Measurements from ENCODE around the gene MT1M.
A peak's percentile ranks its signal among the peaks of the same experiment; 100 is the strongest.
"Not testable (repeated sequence)": the region's sequence is repeated elsewhere in the genome, so short reads cannot be mapped to it uniquely, and the experiment has no call there.

The MT1M gene

DNA sequence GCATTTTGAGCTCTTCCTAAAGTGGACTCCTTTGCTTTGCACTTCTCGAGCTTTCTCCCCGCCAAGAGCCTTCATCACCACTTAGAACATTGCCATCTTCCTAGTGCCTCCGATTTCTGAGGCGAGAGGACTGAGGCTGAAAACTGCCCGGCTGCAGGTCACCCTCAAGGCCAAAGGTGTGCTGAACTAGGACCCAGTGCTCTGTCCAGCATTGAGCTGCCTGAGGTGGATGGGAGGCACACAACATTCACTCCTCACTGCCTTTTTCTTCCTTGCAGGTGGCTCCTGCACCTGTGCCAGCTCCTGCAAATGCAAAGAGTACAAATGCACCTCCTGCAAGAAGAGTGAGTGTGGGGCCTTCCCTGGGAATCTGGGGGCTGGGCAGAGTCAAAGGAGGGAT is 11.4 kb downstream of the MT1M start:
- no peak overlapping the region for H3K4me3 ChIP-seq (ENCODE audit: low read length)
- TF ChIP-seq ZNF274 (IDR thresholded peaks at IDR 0.05; ENCODE audit: low read depth, low read length), result no peak

DNA sequence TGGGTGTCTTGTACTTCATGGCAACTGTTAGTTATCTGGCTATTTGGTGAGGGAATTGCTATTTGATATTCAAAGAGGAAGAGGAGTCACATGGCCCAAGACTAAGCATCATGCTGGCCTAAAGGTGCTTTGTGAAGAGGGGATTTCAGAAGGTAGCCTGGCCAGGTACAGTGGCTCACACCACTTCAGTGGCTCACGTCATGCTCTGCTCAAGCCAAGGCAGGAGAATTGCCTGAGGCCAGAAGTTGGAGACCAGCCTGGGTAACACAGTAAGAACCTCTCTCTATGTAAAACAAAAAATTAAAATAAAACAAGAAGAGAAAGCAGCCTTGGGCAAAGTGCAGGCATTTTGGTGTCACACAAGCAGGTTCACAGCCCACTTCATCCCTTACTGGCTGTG is 12.9 kb downstream of the MT1M start:
- TF ChIP-seq ZNF274 (IDR thresholded peaks at IDR 0.05; ENCODE audit: low read depth, low read length), result no peak
- no peak overlapping the region for H3K4me3 ChIP-seq (ENCODE audit: low read length)

DNA sequence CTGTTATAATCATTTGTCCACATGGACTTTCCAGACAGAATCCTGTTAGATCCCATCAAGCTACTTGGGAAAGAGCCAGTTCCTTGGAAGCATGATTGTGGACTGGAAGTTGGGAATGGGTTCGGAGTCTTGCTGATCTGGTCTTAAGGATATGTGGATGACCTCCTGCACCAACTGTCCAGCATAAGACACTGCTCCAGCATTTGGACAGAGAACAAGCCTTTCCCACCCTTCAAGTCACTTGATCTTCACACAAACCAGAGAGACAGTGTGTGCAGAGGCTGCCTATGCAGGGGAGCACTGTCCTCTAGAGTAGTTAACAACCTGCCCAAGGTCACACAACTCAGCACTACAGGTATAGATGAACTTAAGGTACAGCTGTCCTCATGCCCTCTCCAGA is 13.4 kb downstream of the MT1M start:
- no peak for TF ChIP-seq ZNF274 (IDR thresholded peaks at IDR 0.05; ENCODE audit: low read depth, low read length)
- no peak overlapping the region for H3K4me3 ChIP-seq (ENCODE audit: low read length)

DNA sequence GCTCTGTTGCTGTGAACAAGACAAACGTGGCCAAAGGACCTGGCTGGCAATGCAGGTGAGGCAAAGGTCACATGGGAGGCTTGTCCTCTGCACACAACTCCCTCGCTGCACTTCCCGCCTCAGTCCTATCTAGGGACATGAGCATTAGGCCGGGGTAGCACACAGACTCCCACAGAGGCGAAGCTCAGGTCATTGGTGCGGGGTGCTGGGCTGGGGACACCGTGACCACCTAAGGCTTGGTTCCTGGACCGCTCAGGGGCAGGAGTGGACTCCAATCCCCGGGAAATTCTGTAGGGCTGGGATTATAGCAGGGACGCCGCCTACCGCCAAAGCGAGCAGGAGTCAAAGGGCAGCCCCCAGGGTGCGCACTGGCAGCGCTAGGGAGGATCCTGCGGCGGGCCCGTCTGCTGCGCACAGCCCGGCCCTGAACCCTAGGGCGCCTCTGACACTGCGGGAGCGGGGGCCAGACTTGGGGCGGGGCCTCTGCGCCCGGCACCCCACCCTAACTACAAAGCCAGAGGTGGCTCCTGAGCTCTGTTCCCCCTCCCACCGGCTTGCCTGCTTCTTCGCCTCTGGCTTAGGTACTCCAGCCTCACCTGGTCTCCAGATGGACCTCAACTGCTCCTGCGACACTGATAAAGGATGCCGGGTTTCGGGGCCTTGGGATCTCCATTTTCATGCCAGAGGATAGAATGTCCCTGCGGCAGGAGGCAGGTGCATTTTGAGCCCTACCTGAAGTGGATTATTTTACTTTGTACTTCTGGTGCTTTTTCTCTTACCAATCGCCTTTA is 15.4 kb downstream of the MT1M start:
- TF ChIP-seq ZNF274 (IDR thresholded peaks at IDR 0.05; ENCODE audit: low read depth, low read length), result no peak
- no peak overlapping the region for H3K4me3 ChIP-seq (ENCODE audit: low read length)

DNA sequence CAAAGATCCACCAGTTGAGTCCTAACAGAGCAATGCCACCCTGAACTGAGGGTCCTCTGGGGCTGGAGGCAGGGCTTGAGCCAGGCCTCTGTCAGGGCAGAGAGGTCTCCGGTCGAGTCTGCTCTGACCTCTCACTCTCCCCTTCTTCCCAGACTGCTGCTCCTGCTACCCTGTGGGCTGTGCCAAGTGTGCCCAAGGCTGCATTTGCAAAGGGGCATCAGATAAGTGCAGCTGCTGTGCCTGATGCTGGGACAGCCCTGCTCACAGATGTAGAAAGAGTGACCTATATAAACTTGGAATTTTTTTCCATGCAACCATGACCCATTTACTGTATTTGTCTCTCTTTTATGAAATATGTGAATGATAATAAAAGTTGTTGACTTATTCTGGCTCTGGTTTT is 16.8 kb downstream of the MT1M start:
- TF ChIP-seq ZNF274 (IDR thresholded peaks at IDR 0.05; ENCODE audit: low read depth, low read length), result no peak
- no peak overlapping the region for H3K4me3 ChIP-seq (ENCODE audit: low read length)

DNA sequence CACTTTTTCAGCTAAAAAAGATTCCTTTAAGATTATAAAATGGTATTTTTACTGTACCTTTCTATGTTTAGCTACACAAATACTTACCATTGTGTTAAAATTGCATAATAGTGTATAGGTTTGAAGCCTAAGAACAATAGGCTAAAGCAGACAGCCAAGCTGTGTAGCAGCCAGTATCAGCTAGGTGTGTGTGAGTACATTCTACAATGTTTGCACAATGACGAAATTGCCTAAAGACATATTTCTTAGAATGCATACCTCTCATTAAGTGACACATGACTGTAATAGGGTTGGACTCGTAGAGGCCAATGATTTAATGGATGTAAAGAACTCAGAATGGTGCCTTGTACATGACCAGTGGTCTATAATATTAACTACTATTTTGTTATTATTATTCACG is 17.4 kb downstream of the MT1M start:
- no peak for TF ChIP-seq ZNF274 (IDR thresholded peaks at IDR 0.05; ENCODE audit: low read depth, low read length)
- H3K4me3 ChIP-seq (ENCODE audit: low read length), result no peak overlapping the region

DNA sequence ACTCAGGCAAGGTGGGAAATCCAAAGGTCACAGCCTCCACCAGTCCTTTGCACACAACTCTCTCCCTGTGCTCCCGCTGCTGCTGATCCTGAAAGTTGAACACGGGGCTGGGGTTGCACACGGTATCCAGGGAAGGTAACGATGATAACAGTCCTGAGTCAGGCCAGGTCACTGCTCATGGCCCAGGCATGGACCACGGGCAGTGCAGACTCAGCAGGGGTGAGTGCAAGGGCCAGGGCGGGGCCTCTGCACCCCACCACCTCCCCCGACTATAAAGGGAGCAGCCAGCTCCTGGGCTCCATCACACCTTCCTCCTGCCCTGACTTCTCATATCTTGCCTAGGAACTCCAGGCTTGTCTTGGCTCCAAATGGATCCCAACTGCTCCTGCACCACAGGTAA is 19.1 kb downstream of the MT1M start, which contains the start of gene MT1B:
MT1B (plus strand) TSS at position 301 of the 400 bp plus-strand sequence; CDS start at position 369, 68 bp downstream.
- TF ChIP-seq ZNF274 (IDR thresholded peaks at IDR 0.05; ENCODE audit: low read depth, low read length), result no peak
- H3K4me3 ChIP-seq (ENCODE audit: low read length), result no peak within 1 kb of the TSS

DNA sequence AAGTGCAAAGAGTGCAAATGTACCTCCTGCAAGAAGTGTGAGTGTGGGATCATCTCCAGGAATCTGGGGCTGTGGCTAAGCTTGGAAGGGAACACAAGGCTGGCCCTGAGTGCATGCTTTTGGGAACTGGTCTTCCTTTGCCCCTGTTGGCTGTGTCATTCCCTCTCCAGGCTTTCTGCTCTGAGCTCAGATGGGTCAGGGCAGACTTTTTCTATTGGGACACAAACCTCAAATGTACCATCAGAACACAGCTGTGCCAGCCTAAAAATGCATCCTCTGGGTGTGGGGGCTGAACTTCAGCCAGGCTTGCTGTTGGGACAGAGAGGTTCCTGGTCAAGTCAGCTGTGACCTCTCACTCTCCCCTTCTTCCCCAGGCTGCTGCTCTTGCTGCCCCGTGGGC is 20.1 kb downstream of the MT1M start:
- no peak overlapping the region for H3K4me3 ChIP-seq (ENCODE audit: low read length)
- no peak for TF ChIP-seq ZNF274 (IDR thresholded peaks at IDR 0.05; ENCODE audit: low read depth, low read length)

DNA sequence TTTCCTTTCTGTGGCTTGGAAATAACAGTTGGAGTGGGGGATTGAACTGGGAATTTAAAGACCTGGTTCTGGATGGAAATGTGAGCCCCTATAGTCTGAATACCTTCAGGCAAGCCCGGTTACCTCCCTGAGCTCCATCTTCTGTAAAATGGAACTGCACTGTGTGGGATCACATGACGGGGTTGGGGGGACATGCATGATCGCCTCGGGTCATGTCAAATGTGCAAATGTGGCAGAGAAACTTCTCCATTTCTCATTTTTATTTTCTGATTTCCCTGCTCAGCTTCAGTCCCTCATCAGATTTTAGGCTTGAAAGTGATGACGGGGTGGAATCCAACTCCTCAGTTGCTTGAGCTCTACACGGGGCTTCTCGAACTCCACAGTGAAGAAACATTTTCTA is 20.8 kb downstream of the MT1M start:
- TF ChIP-seq ZNF274 (IDR thresholded peaks at IDR 0.05; ENCODE audit: low read depth, low read length), result no peak
- no peak overlapping the region for H3K4me3 ChIP-seq (ENCODE audit: low read length)

DNA sequence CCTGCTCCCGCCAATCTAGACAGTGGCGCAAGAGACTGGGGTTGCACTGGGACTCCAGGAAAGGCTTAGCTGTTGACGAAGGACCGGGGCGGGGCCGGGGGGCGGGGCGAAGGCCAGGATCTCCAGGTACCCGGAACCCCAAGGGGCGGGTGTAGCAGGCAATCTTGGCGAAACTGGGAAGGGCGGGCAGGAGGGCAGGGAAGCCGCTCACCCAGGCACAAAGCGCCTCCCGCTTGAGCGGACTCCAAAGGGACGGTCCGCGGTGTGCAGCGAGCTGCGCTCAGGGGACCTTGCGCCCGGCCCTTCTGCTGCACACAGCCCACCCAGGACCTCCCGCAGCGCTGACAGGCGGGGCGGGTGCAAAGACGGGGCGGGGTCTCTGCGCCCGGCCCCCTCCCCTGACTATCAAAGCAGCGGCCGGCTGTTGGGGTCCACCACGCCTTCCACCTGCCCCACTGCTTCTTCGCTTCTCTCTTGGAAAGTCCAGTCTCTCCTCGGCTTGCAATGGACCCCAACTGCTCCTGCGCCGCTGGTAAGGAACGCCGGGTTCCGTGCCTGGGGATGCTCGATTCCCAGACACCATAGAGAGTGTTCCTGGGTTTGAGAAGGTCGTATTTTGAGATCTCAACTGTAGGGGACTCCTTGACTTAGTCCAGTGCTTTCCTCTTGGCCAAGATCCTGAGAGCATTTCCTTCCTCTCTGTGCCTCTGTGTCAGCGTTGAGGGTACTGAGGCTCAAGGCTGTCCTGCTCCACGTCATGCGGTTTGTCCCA is 25.3 kb downstream of the MT1M start, which contains the start of gene MT1F:
MT1F (plus strand) TSS at position 405 of the 772 bp plus-strand sequence; CDS start at position 505, 100 bp downstream.
- H3K4me3 ChIP-seq (ENCODE audit: low read length), result peak within 1 kb of the TSS; percentile 30; the same call in 1 of the 2 replicates
- no peak for TF ChIP-seq ZNF274 (IDR thresholded peaks at IDR 0.05; ENCODE audit: low read depth, low read length)

DNA sequence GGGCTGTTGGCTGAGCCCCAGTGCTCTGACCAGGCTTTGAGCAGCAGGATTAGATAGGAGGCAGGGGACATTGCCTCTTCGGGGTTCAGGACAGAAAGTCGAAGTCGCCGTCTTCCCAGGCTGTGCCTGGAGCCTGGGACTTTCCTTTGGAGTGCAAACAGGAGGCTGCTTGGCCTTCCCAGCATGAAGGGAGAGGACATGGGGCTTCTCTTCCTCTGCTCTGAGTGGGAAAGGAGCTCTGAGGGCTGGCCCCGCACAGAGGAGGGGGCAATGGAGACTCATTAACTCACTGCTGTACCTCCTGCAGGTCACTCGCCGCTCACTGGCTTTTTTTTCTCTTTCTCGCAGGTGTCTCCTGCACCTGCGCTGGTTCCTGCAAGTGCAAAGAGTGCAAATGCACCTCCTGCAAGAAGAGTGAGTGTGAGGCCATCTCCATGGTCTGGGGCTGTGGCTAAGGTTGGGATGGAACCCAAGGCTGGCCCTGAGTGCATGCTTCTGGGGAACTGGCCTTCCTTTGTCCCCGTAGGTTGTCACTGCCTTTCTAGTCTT is 25.9 kb downstream of the MT1M start:
- peak overlapping the region; percentile 30; the same call in 1 of the 2 replicates for H3K4me3 ChIP-seq (ENCODE audit: low read length)

DNA sequence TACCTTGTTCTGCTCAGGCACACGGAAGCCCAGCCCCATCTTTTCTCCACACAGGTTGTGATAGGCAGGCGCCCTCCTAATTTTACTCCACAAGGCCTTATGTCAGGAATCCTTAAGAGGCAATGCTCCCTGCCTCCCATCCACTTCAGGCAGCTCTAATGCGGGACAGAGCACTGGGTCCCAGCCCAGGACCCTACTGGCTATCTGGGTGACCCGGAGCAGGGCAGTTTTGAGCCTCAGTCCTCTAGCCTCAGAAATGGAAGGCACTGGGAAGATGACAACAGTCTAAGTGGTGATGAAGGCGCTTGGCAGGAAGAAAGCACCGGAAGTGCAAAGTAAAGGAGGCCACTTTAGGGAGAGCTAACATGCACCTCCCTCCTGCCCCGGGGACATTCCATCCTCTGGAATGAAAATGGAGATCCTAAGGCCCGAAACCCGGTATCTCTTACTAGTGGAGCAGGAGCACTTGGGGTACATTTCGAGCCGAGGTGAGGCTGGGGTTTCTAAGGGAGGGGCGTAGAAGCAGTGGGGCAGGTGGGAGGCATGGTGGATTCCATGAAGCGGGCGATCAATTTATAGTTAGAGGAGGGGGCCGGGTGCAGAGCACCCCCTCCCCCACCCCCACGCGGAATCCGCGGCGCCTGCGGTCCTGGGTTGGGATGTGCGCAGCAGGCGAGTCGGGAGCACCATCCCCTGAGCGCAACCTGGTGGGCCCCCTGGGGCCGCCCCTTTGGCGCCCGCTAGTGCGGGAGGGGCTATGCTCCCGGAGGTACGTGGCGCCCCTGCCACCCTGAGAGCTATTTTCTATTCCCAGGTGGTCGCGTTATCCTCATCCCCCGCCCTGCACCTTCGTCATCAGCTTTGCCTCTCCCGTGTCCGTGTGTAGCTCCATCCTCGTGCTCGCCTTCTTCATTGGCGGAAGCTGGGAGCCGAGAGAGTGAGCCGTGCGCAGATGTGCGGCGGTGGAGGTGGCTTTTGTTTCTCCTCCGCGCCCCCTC is 30.2 kb downstream of the MT1M start:
- TF ChIP-seq ZNF274 (IDR thresholded peaks at IDR 0.05; ENCODE audit: low read depth, low read length), result no peak
- H3K4me3 ChIP-seq (ENCODE audit: low read length), result no peak overlapping the region

More for the DNA sequence above, 25.9 kb downstream of the MT1M start:
- no peak for TF ChIP-seq ZNF274 (IDR thresholded peaks at IDR 0.05; ENCODE audit: low read depth, low read length)

DNA sequence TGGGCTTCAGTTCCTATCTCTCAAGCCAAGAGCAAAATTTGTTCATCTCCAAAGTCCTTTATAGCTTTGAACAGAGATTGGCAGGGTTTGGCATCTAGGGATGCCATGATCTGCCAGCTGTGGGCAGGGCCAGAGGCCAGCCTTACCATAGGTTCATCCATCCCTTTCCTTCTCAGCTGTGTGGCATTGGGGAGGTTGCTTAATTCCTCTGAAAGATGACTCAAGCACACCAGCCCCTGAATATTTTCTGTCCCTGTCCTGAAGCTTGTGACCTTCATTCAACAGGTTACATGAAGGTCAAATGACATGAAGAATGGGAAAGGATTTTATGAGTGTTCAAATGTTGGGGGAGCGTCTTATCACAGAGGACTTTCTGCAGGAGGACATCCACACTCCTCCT is 32.0 kb downstream of the MT1M start:
- no peak overlapping the region for H3K4me3 ChIP-seq (ENCODE audit: low read length)
- no peak for TF ChIP-seq ZNF274 (IDR thresholded peaks at IDR 0.05; ENCODE audit: low read depth, low read length)

DNA sequence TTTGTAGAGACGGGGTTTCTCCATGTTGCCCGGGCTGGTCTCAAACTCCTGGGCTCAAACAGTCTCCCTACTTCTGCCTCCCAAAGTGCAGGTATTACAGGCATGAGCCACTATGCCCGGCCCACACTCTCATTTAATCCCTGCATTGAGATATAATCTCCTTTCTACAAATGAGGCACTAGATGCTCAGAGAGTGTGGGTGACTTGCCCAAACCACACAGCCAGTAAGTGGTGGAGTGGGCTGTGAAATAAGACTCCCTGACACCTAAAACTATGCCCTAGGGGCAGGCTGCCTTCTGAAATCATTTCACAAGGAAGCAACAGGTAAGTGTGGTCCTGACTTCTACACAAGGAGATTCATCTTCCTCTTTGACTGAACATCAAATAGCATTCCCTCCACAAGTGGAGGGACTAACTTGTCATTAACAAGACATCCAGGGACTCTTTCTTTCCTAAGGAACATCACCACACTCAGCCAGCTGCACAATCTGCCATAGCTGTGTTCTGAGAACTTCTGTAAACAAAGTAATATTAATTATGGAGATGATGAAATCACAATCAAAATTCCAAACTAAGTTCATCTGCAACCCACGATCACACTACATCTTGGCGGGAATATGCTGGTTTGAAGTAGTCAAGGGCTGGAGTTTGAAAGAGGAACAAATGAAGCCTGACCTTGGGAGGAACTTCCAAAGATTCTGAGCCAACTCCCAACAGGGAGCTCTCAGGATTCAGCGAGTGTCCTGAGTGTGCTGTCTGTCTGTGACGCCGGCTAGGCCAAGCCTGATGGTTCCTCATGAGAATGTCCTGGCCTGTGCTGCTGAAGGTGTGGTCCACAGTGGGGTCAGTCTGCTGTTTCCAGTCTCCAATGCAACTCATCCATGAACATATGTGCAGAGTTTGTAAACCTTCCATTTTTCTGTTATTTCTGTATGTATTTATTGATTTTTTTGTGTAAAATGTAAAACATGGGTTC is 33.1 kb downstream of the MT1M start:
- H3K4me3 ChIP-seq (ENCODE audit: low read length), result not testable (repeated sequence)

All from GM08714 (cell line).